BJ (cell line): ENCODE results near the gene GSK3B. TPM values are rescaled to one million over a fixed set of nuclear protein-coding genes. Genes with fewer than 3 reads are reported as not detected.

ENCODE experiments used
- CTCF ChIA-PET: fragments of 350-600 bp; formaldehyde crosslinking; extraction: SDS; loops from one replicate; lab custom pipeline; 2021; ENCODE audit warnings: antibody characterized with exemption, inconsistent platforms; lab: Yijun Ruan, JAX
- POLR2A ChIA-PET: fragments of 300-600 bp; sonication (Branson Sonifier 250); formaldehyde crosslinking; extraction: SDS; loops from one replicate; lab custom pipeline; 2021; ENCODE audit warnings: antibody characterized with exemption; lab: Charles Lee
- DNase-seq: peaks from one replicate; pipeline ENCODE4 v3.0.0-alpha.2; 2011; ENCODE audit warnings: low read depth
- H3K27me3 ChIP-seq: 2 replicates; pipeline ENCODE4 v1.6.0; 2011; ENCODE audit warnings: low read length; ENCODE audit not compliant: control insufficient read depth, insufficient read depth
- H3K36me3 ChIP-seq: 2 replicates; pipeline ENCODE4 v1.5.1; 2011; ENCODE audit warnings: low read length; ENCODE audit not compliant: control insufficient read depth, insufficient read depth
- H3K4me3 ChIP-seq: 2 replicates; pipeline ENCODE4 v1.5.1; 2011; ENCODE audit warnings: low read depth, mild to moderate bottlenecking, control low read depth, low read length
- CTCF ChIP-seq: IDR thresholded peaks from 2 replicates; pipeline ENCODE4 v1.5.1; 2011; ENCODE audit warnings: low read depth, mild to moderate bottlenecking, control low read depth, inconsistent platforms, low read length, moderate library complexity; ENCODE audit not compliant: insufficient read depth
- polyA plus RNA-seq: library from polyadenylated mRNA; depleted of rRNA; stranded (reverse); fragments of >200 nt; gene quantifications from 2 replicates; pipeline ENCODE4 v1.2.3, GENCODE V29; 2011

Gene GSK3B
- polyA plus RNA-seq, 1 experiment: 25.4 TPM

- no peak for TF ChIP-seq CTCF
- CTCF ChIA-PET: interaction anchor here (0.7 kb wide), 1 partner anchor 20 kb away, joined by 3 read pairs; no protein-coding TSS in a partner anchor
- POLR2A ChIA-PET: interaction anchor here (0.6 kb wide), 1 partner anchor 828 kb away, joined by 3 read pairs; no protein-coding TSS in a partner anchor
- Histone ChIP-seq H3K27me3 (no peaks in the 10 kb centered on the region), H3K36me3 (no peaks in the 10 kb centered on the region), H3K4me3 (no peak overlapping the region)
- no peak for DNase-seq
These were observed 44.9 kb upstream of the GSK3B start for GRCh38 chr3:120139140-120139539.

GRCh38 chr3:120137548-120137947 lies 43.3 kb upstream of the GSK3B start:
- ChIA-PET CTCF (interaction anchor here (1.0 kb wide), 1 partner anchor 246 kb away, joined by 3 read pairs; no protein-coding TSS in a partner anchor), POLR2A (no interaction called here)
- Histone ChIP-seq H3K27me3 (no peaks in the 10 kb centered on the region), H3K4me3 (no peak overlapping the region), H3K36me3 (no peaks in the 10 kb centered on the region)
- no peak for DNase-seq
- TF ChIP-seq CTCF: no peak

- CTCF ChIA-PET: no interaction called here
- DNase-seq: no peak
- H3K36me3 ChIP-seq: no peaks in the 10 kb centered on the region
- H3K4me3 ChIP-seq: no peak overlapping the region
- POLR2A ChIA-PET: no interaction called here
- no peak for TF ChIP-seq CTCF
- no peaks in the 10 kb centered on the region for H3K27me3 ChIP-seq
These were observed 36.4 kb upstream of the GSK3B start for GRCh38 chr3:120130656-120131055.

GRCh38 chr3:120129718-120130513 lies 35.7 kb upstream of the GSK3B start:
- Histone ChIP-seq H3K36me3 (no peaks in the 10 kb centered on the region), H3K4me3 (no peak overlapping the region), H3K27me3 (no peaks in the 10 kb centered on the region)
- CTCF ChIA-PET: no interaction called here
- no peak for TF ChIP-seq CTCF
- no peak for DNase-seq
- POLR2A ChIA-PET: no interaction called here

GRCh38 chr3:120129051-120129450 lies 34.8 kb upstream of the GSK3B start:
- Histone ChIP-seq H3K36me3 (no peaks in the 10 kb centered on the region), H3K27me3 (no peaks in the 10 kb centered on the region), H3K4me3 (no peak overlapping the region)
- POLR2A ChIA-PET: no interaction called here
- CTCF ChIA-PET: no interaction called here
- no peak for DNase-seq
- TF ChIP-seq CTCF: no peak
